ENCODE measurements around the gene JPH4. TPM values are rescaled to one million over a fixed set of nuclear protein-coding genes. Genes with fewer than 3 reads are reported as not detected.

JPH4 gene
- total and polyA plus RNA-seq, 2 donors (not counting 3 experiments of a cell fraction or from before 2014, with no cell fraction given), result 0.06 TPM; not detected in 1

GRCh38 chr14:23617539-23617938 lies 38.9 kb upstream of the JPH4 start:
- no peaks in the 10 kb centered on the region for H3K9me3 ChIP-seq (replicated peaks; ENCODE audit: control insufficient read depth, insufficient read depth, low read length)
- TF ChIP-seq GATA2 (IDR thresholded peaks at IDR 0.05; ENCODE audit: insufficient read depth, insufficient read length, low read depth, low read length) (no peak), POLR2AphosphoS5 (IDR thresholded peaks at IDR 0.05; ENCODE audit: insufficient read depth, low read depth, low read length) (no peak)
- no peak overlapping the region for H3K4me2 ChIP-seq (ENCODE audit: insufficient read depth, low read length)
- no peaks in the 10 kb centered on the region for H3K9me1 ChIP-seq (replicated peaks; ENCODE audit: control insufficient read depth, extremely low read depth, insufficient read depth, low read length)
- no peak overlapping the region for H3K27ac ChIP-seq (ENCODE audit: insufficient read depth, low read depth, low read length)
- no TSS peak for BruUV-seq (replicated peaks)
- H3K79me2 ChIP-seq (ENCODE audit: control insufficient read depth, insufficient read depth, low read length), result no peaks in the 10 kb centered on the region
- H2AFZ ChIP-seq (ENCODE audit: low read depth, low read length), result no peak overlapping the region
- DNase-seq (ENCODE audit: low read depth, low spot score), result no peak
- no peak for FAIRE-seq
- H3K4me1 ChIP-seq (ENCODE audit: control insufficient read depth, extremely low read depth, insufficient read depth, low read length), result no peaks in the 10 kb centered on the region
- intact Hi-C loops (cut with micrococcal nuclease) (no loop called here), dilution Hi-C loops (cut with MboI; ENCODE audit: extremely low pct_ligation_motif_present, low sequenced_read_pairs) (no loop called here)
- H3K4me3 ChIP-seq (replicated peaks in 1 of 3; ENCODE audit: insufficient read depth in 1 of 3, low read depth in 1 of 3, low read length in 3 of 3), result no peak overlapping the region
- POLR2A ChIA-PET, result no interaction called here
- H3K9ac ChIP-seq (replicated peaks; ENCODE audit: extremely low read depth, insufficient read depth, low read length), result no peak overlapping the region
- CTCF ChIA-PET, result interaction anchor here (1.1 kb wide), 1 partner anchor 14 kb away, joined by 5 read pairs; no protein-coding TSS in a partner anchor
- no peaks in the 10 kb centered on the region for H3K36me3 ChIP-seq (ENCODE audit: control insufficient read depth in 2 of 2, extremely low read depth in 1 of 2, insufficient read depth in 2 of 2, low read length in 2 of 2)
- peaks cover 2 to 4% of the 10 kb centered on the region in 2 experiments for H3K27me3 ChIP-seq (ENCODE audit: control insufficient read depth in 2 of 2, insufficient read depth in 2 of 2, low read length in 2 of 2)
- no peaks in the 10 kb centered on the region for H4K20me1 ChIP-seq (replicated peaks; ENCODE audit: control insufficient read depth, extremely low read depth, insufficient read depth, low read length)

- dilution Hi-C loops (cut with MboI; ENCODE audit: extremely low pct_ligation_motif_present, low sequenced_read_pairs), result no loop called here
These were observed 37.3 kb upstream of the JPH4 start for GRCh38 chr14:23615856-23616255.

More at GRCh38 chr14:23615856-23616255, 37.3 kb upstream of the JPH4 start:
- Histone ChIP-seq H3K4me1 (ENCODE audit: control insufficient read depth, extremely low read depth, insufficient read depth, low read length) (no peaks in the 10 kb centered on the region), H3K36me3 (ENCODE audit: control insufficient read depth in 2 of 2, extremely low read depth in 1 of 2, insufficient read depth in 2 of 2, low read length in 2 of 2) (no peaks in the 10 kb centered on the region), H3K9me1 (replicated peaks; ENCODE audit: control insufficient read depth, extremely low read depth, insufficient read depth, low read length) (no peaks in the 10 kb centered on the region), H3K4me3 (replicated peaks in 1 of 3; ENCODE audit: insufficient read depth in 1 of 3, low read depth in 1 of 3, low read length in 3 of 3) (no peak overlapping the region), H3K27ac (ENCODE audit: insufficient read depth, low read depth, low read length) (no peak overlapping the region), H3K9me3 (replicated peaks; ENCODE audit: control insufficient read depth, insufficient read depth, low read length) (no peaks in the 10 kb centered on the region), H4K20me1 (replicated peaks; ENCODE audit: control insufficient read depth, extremely low read depth, insufficient read depth, low read length) (no peaks in the 10 kb centered on the region), H3K79me2 (ENCODE audit: control insufficient read depth, insufficient read depth, low read length) (no peaks in the 10 kb centered on the region), H2AFZ (ENCODE audit: low read depth, low read length) (no peak overlapping the region), H3K4me2 (ENCODE audit: insufficient read depth, low read length) (no peak overlapping the region), H3K9ac (replicated peaks; ENCODE audit: extremely low read depth, insufficient read depth, low read length) (no peak overlapping the region), H3K27me3 (ENCODE audit: control insufficient read depth in 2 of 2, insufficient read depth in 2 of 2, low read length in 2 of 2) (peaks cover 2 to 4% of the 10 kb centered on the region in 2 experiments)
- ChIA-PET POLR2A (no interaction called here), CTCF (interaction anchor here (1.0 kb wide), 2 partner anchors 16 to 27 kb away, joined by 3 to 5 read pairs; no protein-coding TSS in a partner anchor)
- intact Hi-C loops (cut with micrococcal nuclease), result no loop called here
- BruUV-seq (replicated peaks), result no TSS peak
- FAIRE-seq (no peak), DNase-seq (ENCODE audit: low read depth, low spot score) (no peak)
- TF ChIP-seq POLR2AphosphoS5 (IDR thresholded peaks at IDR 0.05; ENCODE audit: insufficient read depth, low read depth, low read length) (no peak), FOS (IDR thresholded peaks at IDR 0.05; ENCODE audit: borderline replicate concordance, insufficient read depth, low read length) (no peak), CTCF (IDR thresholded peaks at IDR 0.05; ENCODE audit: extremely low read depth in 1 of 2, insufficient read depth in 1 of 2, low read depth in 1 of 2, low read length in 2 of 2) (no peak), JUN (IDR thresholded peaks at IDR 0.05; ENCODE audit: borderline replicate concordance, insufficient read depth, insufficient read length, low read depth) (no peak), POLR2A (IDR thresholded peaks at IDR 0.05; ENCODE audit: low read depth, low read length) (no peak), MAX (IDR thresholded peaks at IDR 0.05; ENCODE audit: insufficient read depth, insufficient read length) (no peak), EZH2 (IDR thresholded peaks at IDR 0.05; ENCODE audit: borderline replicate concordance, low read depth, low read length, severe bottlenecking) (no peak), MYC (IDR thresholded peaks at IDR 0.05; ENCODE audit: low read depth, low read length) (no peak), GATA2 (IDR thresholded peaks at IDR 0.05; ENCODE audit: insufficient read depth, insufficient read length, low read depth, low read length) (no peak)
